ENCODE results near the gene GHRH.

Gene GHRH

DNA sequence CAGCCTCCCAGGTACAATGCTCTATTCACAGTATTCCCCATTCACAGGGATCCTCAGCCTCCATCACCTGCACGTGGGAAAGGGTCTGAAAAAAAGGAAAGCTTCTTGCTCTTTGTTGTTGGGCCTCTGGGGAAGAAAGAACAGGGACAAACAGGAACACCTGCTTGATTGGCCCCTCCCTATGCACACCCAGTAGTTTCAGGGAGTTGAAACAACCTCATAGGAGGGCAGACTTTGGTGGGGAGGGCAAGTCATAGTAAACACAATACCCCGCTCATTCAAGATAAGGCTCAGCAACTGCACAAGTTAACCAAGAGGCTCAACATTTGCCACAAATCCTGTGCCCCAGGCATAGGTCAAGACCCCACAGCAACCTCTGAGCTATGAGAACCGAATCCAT is 1.7 kb downstream of the GHRH start:
- DNase-seq: no peak

DNA sequence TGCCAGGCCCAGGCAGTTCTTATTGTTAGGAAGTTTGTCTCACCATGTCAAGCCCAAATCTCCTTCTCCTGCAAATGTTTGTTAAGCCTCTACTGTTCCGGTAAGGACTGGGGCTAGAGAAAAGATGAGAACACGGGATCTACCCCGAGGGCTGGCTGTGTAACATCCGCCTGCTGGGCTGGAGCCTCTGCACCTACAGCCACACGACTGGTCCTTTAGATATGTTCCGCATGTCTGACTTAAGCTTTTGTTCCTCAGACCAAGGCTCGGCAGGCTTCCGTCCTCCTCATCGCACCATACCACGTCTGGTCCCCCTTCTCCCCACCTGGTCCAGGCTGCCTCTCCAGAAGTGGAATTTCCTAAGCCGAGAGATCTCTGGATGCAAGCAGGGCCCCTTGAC is 2.6 kb downstream of the GHRH start:
- DNase-seq: no peak

DNA sequence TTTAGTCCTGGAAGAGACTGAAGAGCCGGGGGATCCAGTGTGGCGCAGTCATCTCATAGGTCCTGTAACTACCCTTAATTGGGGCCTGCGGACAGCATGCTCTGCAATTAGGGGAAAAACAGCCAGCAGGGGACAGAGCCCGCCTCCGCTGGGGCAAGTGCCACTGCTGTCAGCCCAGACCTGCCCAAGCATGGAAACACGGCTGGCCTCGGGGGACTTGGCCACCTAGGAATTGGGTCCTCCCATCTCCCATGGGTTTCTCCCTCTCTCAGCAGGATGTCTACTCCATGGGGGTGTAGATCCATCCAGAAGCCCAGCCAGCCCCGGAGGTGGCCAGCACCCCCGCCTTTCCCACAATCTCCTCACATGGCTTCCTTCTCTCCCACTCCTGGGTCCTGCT is 3.6 kb downstream of the GHRH start:
- DNase-seq: no peak

DNA sequence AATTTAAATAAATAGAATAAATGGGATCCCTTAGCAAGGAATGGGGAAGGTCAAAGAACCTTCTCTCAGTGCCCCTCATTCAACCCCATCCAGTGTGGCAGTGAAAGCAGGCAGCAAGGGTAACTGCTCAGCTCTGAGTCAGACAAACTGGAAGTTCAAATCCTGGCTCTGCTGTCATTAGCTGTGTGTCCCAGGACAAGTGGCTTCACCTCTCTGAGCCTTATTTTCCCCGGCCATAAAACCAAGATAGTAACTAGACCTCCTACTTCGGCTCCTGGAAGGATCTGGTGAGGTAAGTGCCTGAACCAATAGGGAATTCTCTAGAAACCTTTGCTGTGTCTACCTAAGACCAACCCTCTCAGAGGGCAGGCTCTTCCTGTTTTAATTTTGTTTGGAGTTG is 4.1 kb downstream of the GHRH start:
- DNase-seq: no peak

DNA sequence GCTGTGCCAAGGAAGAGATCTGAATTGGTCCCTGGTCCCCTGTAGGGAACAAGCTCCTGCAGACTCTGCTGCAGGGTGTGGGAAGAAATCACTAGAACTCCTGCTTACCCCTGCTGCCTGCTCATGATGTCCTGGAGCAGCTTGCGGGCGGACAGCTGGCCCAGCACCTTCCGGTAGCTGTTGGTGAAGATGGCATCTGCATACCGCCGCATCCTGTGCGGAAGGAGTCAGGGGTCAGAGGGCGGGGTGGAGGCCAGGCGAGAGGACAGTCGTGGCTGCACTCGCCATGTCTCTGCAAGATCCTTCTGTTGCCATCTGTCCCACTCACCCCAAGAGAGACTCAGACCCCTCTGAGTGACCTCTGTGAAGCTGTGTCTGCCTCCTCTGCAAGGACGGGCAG is 5.3 kb downstream of the GHRH start:
- no peak for DNase-seq

DNA sequence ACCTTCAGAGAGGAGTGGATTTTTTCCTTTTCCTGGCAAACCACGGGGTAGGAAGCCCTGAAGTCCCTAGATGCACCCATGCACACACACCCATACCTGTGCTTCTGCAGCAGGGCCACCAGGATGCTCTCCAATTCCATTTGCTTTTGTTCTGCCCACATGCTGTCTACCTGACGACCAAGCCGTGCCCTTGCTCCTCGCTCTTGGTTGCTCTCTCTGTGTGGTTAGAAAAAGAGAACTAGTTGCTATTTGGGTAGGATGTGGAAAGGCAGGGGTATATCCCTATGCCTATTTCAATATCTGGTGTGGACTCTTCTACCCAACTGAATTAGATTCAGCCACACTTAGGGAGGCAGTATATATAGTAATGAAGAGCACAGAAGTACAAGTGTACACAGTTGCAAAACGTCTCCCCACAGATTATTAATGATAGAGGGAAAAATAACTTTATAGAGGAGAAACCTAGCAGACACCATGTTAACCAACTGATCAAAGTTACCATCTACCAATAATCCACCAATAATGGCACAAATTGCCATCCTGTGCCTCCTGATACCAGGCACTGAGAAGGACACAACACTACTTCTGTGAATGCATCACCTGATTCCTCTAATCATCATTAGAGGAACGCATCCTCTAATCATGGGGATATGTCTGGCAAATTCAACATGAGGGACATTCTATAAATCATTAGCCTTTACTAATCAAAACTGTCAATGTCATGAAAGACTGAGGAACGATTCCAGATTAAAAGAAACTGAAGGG is 7.3 kb downstream of the GHRH start:
- no peak for DNase-seq

DNA sequence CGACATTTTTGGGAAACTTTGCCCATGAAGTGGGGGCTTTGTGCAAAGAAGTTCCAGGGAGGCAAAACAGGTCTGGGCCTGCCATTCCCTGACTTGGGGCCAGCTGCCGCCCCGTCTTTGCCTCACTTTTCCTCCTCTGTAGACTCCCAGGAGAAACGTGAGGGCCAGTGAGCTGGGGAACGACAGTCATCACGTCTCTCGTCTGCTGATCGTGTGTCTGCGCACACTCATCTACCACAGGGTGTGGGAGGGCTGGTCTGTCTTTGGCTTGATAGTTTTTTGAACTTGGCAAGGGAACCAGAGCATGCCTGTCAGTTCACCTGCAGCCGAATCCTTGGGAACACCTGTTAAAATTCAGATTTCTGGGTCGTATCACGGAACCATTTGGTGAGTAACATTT is 8.5 kb downstream of the GHRH start:
- no peak for DNase-seq

DNA sequence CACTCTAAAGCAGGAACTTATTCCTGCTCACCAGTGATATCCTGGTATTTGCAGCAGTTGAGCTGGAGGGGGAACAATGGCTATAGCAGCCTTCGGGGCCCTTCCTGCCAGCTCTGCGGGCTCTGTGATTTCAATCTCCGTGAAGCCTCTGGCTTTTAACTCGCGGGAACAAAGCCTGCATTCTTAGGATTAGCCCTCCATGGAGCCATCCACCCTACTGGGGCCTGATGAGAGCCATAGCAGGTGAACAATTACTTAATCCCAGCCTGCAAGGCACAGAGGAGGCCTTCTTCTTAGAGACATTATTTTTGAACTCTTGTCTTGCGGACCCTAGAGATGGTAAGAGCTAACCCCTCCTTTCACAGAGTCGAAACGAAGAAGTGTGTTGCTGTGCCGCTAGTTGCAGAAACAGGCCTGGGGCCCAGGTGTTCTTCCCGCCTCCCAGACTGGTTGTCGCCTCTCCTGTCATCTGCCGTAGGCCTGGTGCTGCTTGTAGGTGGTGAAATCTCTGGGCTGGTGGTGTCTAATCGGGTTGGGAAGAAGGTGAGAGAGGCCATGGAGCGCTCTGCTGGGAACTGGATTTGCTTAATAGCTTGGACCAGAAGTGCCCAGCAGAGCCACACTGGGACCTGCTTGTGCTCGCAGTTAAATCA is 9.7 kb downstream of the GHRH start:
- no peak for DNase-seq

DNA sequence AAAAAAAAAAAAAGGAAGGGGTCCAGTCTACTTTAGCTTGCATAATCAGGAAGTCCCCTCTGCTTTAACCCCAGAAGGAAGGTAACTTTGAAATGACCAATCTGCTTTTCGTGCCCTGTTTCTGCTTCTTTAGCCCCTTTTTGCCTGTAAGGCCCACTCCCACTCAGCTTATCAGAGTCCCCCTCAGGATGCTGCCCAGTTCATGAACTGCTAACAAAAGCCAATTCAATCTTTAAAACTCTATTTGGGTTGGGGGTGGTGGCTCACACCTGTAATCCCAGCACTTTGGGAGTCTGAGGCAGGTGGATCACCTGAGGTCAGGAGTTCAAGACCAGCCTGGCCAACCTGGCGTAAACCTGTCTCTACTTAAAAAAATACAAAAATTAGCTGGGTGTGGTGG is 12.3 kb downstream of the GHRH start:
- DNase-seq: no peak

DNA sequence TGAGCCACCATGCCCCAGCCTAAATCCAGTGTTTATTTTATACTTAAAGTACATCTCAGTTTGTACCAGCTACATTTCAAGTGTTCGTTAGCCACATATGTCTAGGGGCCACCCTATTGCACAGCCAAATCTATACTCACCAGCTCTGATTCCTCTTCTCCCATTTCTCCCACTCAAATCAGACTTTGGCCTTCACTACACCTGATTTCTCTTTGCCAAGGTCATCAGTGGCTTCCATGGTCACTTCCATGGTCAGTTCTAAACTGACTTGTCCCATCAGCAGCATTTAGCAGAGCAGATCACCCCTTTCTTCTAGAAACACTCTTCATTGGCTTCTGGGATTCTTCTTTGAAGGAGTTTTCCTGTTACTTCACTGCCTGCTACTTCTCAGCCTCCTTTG is 14.1 kb downstream of the GHRH start:
- no peak for DNase-seq

DNA sequence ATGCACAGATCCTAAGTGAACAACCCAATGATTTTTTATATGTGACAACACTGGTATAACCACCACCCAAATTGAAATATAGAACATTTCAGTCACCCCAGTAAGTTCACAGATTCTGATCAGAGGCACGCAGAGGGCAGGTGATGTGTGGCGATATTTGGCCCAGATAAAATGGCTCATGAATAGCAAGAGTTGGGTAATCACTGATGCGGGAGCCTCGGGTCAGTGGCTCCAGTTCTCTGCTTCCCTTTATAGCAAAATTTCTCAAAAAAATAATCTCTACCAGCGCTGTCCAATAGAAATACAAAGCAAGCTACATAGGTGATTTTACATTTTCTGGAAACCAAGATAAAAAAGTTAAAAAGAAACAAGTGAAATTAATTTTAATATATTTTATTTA is 14.9 kb downstream of the GHRH start:
- DNase-seq: no peak

DNA sequence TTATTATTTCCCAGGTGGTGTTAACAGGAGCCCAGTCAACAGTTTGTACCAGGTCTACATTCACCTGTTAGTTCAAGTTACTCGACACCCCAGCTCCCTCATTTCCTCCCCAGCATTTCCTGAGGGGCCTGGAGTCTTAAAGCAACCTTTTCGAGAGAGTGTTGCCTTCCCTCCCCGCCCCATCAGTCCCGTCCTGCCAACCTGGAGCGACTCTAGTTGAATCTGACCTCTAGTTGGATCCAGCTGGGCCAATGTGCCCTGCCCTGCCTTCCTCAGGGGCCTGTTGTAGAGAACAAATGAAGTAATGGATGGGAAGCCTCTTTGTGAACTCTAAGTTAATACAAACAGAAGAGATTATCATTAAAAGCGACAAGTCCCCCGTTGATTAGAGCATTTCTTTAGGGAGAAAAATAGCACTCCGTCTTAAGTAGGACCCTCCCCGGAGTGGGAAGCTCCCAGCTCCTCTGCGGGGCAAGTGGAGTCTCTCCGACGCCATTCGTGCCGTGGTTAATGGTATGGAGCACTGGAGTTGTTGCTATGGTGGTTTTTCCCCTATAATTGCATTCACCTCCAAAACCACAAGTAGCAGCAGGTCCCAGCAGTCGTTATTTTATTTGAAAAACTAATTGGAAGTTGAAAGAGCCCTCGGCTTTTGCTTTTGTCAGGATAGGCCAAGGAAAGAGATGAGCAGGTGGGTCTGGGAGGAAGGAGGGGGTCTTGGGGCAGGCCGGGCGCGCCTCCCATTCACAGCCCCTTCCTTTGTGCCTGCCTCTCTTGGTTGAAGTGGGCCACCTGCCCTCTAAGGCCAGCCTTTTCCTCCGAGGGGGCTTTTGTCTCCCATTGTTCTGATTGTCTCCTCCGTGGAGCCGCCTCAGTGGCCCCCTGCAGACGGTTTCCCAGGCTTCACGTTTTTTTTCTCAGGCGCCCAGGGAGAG is 16.1 kb downstream of the GHRH start:
- DNase-seq: no peak

DNA sequence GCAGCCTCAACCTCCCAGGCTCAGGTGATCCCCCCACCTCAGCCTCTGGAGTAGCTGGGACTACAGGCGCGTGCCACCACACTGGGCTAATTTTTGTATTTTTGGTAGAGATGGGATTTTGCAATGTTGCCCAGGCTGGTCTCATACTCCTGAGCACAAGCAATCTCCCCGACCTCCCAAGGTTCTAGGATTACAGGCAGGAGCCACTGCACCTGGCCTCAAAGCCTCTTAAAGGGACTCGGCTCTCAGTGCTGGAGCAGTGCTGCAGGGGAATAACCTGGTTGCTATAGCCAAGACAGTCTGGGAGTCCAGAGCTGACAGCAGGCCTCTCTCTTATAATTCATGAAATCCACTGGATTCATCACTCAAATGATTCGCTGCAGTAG is 17.0 kb downstream of the GHRH start:
- no peak for DNase-seq

DNA sequence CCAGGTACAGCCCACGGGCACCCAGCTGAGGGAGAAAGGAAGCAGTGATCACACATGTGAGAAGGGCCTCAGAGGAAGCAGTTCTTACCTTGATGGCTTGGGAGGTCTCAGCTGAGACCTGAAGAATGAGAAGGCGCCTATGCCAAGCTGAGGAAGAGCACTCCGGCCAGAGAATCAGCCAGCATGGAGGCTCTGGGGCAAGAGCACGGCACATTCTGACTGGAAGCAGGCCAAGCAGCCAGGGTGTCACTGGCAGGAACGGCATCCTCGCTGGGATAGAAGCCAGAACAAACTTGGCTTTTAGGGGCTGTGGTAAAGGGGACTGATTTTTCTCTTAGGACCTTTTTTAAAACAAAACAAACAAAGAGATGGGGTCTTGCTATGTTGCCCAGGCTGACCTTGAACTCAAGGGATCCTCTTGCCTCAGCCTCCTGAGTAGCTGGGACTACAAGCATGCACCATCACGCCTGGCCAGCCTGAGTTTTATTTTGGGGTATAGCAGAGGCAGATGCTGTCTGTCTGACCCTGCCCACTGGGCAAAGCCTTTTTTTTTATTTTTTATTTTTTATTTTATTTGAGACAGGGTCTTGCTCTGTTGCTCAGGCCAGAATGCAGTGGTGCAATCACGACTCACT is 17.6 kb downstream of the GHRH start:
- no peak for DNase-seq

DNA sequence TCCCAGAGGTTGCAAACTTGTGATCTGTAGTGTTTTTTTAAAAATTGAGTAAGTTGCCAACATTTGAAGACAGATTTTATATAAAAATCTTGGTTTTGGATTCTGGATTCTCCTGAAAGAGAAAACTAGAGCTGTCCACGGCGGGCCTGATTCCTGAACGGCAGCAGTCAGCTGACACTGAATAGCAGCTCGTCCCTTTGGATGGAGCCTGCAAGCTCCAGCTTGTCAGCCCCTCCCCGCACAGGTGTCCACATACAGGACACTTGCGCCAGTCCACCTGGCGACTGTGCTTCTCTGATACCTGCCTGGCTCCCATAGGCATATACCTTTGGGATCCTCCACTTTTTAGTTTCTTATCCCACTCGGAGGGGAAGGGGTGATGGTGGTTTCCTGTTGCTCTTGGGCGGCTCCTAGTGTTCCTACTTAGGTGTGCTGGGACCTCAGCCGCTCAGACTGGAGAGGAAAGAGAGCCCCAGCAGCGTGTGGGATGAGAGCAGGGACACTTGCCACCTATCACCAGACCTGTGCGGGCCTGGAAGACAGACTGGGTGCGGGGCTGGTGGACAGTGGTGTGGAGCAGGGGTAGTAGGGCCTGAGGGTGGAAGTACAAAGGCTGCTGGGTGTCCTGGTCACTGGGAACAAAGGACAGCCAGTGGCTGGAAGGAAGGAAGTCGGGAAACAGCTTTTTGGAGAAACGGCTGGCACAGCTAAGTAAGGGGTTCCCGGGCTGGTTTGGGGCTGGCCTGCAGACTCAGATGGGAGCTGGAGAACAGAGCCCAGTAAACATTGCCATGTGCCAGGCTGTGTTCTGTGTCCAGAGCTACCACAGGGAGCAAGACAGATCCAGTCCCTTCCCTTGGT is 18.3 kb downstream of the GHRH start:
- no peak for DNase-seq

DNA sequence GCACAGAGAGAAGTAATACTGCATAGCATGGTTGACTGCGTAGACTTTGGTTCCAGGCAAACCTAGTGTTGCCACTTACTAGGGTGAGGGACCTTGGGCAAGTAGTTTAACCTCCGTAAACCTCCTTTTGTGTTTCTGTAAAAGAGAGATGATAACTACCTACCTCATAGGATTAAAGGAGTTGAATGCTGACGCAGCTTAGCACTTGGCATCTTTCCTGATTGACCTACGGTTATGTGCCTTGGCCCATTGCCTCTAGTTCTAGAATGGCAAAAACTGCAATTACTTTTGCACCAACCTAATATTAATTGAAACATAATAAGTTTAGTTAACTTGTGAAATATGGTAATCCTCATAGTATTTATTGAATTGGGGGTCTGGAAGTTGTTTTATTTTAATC is 19.1 kb downstream of the GHRH start:
- no peak for DNase-seq

DNA sequence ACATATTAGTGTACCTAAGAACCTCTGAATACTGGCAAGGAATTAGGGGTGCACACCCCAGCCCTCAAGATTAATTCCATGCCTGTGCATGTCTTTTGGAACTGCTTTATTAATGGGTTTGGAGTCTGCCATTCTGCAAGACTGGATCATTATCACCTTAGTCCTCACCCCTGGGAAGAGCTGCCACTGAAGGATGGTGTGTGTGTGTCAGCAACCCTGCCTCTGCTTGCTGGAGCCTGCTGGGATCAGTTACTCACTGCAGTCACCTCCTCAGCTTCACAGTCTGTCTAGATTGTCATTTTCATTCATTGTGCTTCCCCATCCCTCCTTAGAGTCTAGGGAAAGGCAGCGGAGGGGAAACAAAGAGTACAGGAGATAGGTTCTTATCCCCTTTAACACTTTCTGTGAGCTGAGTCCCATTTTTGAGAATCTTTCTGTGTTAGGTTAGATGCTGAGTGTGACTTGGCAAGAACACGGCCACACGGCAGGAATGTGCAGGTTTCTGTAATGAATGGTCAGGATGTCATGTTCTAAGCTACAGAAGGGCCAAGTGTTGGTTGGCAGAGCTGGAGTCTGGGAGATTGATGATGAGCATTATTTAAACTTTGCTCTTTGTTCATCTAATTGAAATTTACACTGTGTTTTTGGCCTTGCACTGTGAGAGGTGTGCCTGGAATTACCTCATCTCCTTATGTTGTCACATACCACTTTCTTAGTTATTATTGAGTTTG is 21.1 kb downstream of the GHRH start:
- DNase-seq: no peak

DNA sequence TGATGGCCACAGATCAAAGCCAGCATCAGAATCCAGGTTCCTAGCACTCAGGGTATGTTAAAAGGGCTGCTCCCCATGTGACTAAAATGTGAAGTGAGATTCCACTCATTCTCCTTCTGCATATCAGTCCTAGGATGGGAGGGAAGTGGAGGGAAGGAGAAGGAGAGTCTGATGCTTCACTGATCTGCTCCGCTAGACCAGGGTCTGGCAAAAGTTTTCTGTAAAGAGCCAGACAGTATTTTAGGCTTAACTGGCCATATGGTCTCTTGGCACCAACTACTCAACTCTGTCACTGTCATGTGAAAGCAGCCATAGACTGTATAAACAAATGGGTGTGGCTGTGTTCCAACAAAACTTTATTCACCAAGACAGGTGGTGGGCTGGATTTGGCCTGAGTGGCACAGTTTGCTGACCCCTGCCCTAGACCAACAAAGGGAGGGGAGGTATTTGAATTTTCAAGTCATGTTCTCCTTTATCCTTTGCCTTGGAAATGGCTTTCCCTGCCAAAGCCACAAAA is 22.6 kb downstream of the GHRH start:
- DNase-seq: no peak

DNA sequence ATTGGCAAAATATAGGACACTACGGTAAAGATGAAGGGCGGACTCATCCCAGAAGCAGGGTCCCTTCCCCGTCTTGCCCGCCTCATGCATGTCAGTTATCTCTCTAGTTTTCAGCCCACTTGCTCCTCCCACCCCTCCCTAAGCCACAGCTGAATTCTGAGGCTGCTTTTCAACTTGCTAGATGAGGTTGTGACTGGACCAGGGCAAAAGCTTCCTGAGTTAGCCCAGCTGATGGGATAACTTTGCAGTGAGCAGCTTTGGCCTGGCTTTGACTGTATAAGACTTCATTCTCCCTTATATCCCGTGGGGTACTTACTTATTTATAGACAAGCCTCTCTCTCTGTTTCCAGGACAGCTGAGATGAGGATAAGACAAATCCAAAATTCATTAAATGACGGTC is 23.2 kb downstream of the GHRH start:
- DNase-seq: no peak

DNA sequence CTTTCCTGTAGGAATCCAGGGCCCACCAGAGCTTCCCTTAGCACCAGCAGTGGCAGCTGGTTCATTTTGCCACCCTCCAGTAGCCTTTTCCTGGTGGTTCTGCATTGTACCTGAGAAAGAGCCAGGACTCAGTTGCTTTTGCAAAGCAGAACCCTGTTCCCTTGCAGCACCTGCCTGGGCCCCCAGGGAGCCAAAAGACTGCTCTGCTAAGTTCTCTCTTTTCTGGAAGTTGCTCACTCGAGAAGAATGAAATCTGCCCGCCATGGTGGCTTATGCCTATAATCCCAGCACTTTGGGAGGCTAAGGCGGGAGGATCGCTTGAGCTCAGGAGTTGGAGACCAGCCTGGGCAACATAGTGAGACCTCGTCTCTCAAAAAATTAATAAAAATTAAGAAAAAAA is 24.0 kb downstream of the GHRH start:
- DNase-seq: no peak

DNA sequence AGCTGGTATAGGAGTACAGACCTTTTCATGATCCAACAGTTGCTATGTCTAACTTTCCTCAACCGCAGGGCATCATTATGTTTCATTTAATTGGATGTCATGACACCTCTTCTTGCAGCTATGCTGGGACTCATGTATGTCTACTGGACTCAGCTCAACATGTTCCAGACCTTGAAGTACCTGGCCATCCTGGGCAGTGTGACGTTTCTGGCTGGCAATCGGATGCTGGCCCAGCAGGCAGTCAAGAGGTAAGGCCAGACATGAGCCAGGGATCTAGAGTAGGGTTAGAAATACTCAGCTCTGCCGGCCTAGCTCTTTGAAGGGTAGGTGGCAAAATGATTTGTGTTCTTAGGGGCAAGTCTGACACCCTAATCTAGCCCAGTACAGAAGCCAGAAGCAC is 25.2 kb downstream of the GHRH start:
- DNase-seq: no peak

All from activated CD4-positive, alpha-beta T cell treated with anti-CD3 and anti-CD28 coated beads, Interleukin-10, Interleukin-2, amounts not matched to agents 100 ng/mL and 50 ng/mL, durations not matched to agents 16 hours and 8 hours (primary cell).